Measurements from ENCODE around the gene MAST3.

DNA sequence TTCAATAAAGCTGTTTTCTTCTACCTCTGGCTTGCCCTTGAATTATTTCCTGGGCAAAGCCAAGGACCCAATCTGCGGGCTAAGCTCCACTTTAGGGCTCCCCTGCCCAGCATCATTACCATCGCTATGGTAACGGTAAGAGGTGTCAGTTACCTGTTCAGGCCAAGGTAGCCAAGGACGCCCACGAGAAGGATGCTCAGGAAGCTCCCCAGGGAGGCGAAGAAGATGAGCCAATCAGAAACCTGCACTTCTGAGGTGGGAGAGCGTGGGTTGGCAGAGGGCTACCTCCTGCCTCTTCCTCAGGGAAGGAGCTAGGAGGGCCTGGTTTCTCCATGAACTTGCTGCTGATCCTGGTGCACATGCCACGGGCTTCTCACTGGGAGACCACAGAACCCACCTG lies 35.5 kb upstream of the MAST3 start:
- TF ChIP-seq, protein P1, sequence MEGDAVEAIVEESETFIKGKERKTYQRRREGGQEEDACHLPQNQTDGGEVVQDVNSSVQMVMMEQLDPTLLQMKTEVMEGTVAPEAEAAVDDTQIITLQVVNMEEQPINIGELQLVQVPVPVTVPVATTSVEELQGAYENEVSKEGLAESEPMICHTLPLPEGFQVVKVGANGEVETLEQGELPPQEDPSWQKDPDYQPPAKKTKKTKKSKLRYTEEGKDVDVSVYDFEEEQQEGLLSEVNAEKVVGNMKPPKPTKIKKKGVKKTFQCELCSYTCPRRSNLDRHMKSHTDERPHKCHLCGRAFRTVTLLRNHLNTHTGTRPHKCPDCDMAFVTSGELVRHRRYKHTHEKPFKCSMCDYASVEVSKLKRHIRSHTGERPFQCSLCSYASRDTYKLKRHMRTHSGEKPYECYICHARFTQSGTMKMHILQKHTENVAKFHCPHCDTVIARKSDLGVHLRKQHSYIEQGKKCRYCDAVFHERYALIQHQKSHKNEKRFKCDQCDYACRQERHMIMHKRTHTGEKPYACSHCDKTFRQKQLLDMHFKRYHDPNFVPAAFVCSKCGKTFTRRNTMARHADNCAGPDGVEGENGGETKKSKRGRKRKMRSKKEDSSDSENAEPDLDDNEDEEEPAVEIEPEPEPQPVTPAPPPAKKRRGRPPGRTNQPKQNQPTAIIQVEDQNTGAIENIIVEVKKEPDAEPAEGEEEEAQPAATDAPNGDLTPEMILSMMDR (conservative IDR thresholded peaks at IDR 0.05), result no peak
- no peak for TF ChIP-seq EZH2 (IDR thresholded peaks at IDR 0.05; ENCODE audit: low read depth)

All from PC-9 (cell line).